ENCODE measurements around the gene SLC23A1.
"Not testable (repeated sequence)": the region's sequence is repeated elsewhere in the genome, so short reads cannot be mapped to it uniquely, and the experiment has no call there.

The SLC23A1 gene

GRCh38 chr5:139390639-139391569 lies 7.8 kb upstream of the SLC23A1 start:
- no peak for DNase-seq (ENCODE audit: low read depth in 2 of 2)
- no peak overlapping the region for H3K4me3 ChIP-seq (replicated peaks in 1 of 2; ENCODE audit: low read depth in 2 of 2, low read length in 2 of 2)
- TF ChIP-seq, protein P1, sequence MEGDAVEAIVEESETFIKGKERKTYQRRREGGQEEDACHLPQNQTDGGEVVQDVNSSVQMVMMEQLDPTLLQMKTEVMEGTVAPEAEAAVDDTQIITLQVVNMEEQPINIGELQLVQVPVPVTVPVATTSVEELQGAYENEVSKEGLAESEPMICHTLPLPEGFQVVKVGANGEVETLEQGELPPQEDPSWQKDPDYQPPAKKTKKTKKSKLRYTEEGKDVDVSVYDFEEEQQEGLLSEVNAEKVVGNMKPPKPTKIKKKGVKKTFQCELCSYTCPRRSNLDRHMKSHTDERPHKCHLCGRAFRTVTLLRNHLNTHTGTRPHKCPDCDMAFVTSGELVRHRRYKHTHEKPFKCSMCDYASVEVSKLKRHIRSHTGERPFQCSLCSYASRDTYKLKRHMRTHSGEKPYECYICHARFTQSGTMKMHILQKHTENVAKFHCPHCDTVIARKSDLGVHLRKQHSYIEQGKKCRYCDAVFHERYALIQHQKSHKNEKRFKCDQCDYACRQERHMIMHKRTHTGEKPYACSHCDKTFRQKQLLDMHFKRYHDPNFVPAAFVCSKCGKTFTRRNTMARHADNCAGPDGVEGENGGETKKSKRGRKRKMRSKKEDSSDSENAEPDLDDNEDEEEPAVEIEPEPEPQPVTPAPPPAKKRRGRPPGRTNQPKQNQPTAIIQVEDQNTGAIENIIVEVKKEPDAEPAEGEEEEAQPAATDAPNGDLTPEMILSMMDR (IDR thresholded peaks at IDR 0.05; ENCODE audit: low read depth, low read length): no peak

DNA sequence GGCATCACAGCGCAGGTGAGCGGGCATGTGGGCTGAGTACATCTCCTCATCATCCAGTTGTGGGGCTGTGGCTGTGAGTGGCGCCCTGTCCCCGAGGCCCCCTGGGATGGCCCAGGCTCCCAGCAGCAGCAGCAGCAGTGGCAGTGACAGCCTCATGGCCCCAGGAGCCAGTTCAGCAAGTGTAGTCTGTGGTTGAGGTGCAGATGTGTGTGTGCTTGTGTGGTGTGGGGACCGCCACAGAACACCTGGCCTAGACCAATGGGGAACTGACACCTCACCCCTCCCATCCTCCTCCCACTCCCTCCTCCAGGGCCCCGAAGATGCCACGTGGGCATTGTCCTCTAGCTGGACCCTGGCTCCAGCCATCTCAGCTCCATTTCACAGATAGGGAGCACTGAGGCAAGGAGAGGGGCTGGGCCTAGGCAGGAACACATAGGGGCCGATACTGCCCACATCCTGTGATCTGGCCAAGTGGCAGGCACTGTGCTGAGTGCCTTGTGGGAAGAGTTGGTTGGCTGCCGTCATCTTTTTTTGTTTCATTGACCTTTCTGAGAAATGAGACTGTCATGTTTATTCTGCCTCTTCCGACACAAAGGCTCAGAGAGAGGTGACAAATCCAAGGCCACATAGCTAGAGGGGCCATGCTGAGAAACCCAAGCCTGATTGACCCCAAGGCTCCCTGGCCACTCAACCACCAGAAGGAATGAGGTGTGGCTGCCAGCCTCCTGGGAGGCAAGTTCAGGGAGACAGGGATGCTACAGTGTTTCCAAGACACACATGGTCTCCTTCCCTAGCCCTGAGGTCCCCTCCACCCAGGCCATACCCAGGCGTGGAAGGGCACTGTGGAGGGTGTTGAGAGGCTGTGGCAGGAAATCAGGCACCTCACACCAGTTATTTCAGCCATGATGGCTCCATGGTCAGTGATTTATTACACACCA lies 6.9 kb upstream of the SLC23A1 start, which contains the start of gene MZB1:
MZB1 (minus strand) TSS at position 213 of the 938 bp plus-strand sequence; CDS start at position 156, 57 bp downstream.
- no peak for DNase-seq (ENCODE audit: low read depth in 2 of 2)
- no peak within 1 kb of the TSS for H3K4me3 ChIP-seq (replicated peaks in 1 of 2; ENCODE audit: low read depth in 2 of 2, low read length in 2 of 2)
- TF ChIP-seq, protein P1 (IDR thresholded peaks at IDR 0.05; ENCODE audit: low read depth, low read length): no peak

GRCh38 chr5:139388198-139388821 lies 5.2 kb upstream of the SLC23A1 start:
- TF ChIP-seq, protein P1 (IDR thresholded peaks at IDR 0.05; ENCODE audit: low read depth, low read length): no peak
- H3K4me3 ChIP-seq (replicated peaks in 1 of 2; ENCODE audit: low read depth in 2 of 2, low read length in 2 of 2): no peak overlapping the region
- peak; percentile 21 to 61 for DNase-seq (ENCODE audit: low read depth in 2 of 2)

DNA sequence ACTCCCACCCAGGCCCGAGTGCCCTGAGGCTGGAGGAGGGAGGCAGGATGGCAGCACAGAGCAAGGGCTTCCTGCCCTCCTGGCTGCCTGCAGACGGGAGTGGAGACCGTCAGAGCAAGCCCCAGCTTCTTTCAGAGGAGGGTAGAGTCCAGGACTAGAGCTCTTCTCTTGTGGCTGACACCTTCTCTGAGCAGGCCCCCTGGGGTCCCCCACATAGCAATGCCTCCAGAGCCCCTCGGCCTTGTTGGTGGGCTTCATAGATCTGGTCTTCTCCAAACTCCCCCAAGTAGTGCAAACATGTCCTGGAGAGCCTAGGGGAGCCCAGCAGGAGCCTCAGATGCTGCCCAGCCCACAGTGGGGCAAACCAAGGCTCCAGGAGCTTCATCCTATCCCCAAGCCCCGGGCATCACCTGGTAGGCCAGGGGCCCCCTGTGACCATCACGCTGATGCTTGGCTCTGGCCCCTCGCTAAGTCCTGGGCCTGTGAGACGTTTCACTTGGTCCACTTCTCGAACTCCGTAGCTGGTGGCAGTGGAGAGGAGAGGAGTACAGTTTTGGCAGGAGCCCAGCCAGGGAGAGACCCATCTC lies 4.6 kb upstream of the SLC23A1 start:
- DNase-seq (ENCODE audit: low read depth in 2 of 2): no peak
- TF ChIP-seq, protein P1 (IDR thresholded peaks at IDR 0.05; ENCODE audit: low read depth, low read length): no peak
- no peak overlapping the region for H3K4me3 ChIP-seq (replicated peaks in 1 of 2; ENCODE audit: low read depth in 2 of 2, low read length in 2 of 2)

DNA sequence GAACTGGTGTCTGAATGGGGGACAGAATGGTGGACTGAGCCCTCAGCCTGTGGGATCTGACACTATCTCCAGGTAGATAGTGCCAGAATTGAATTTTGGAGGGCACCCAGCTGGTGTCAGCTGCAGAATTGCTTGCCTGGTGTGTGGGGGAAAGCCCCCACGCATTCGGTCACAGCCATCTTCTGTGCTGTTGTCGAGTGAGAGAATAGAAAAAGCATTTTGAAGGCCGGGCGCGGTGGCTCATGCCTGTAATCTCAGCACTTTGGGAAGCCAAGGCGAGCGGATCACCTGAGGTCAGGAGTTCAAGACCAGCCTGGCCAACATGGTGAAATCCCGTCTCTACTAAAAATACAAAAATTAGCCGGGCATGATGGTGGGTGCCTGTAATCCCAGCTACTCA lies 3.9 kb upstream of the SLC23A1 start:
- DNase-seq (ENCODE audit: low read depth in 2 of 2); H3K4me3 ChIP-seq (replicated peaks in 1 of 2; ENCODE audit: low read depth in 2 of 2, low read length in 2 of 2): not testable (repeated sequence)

DNA sequence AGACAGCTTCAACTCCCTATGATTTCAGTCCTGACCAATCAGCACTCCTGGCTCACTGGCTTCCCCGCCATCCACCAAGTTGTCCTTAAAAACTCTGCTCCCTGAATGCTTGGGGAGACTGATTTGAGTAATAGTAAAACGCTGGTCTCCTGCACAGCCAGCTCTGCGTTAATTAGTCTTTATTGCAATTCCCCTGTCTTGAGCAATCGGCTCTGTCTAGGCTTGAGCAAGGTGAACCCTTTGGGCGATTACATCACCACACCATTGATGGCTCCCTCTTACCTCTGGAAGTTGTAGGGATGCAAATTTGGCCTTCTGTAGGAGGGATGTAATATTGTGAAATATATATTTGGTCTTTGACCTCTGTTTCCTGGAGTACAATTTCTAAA lies 2.9 kb upstream of the SLC23A1 start:
- no peak overlapping the region for H3K4me3 ChIP-seq (replicated peaks in 1 of 2; ENCODE audit: low read depth in 2 of 2, low read length in 2 of 2)
- no peak for DNase-seq (ENCODE audit: low read depth in 2 of 2)

More for the DNA sequence above, 2.9 kb upstream of the SLC23A1 start:
- TF ChIP-seq, protein P1 (IDR thresholded peaks at IDR 0.05; ENCODE audit: low read depth, low read length): no peak

Data from cardiac fibroblast (primary cell).